H1 (cell line): ENCODE measurements around the gene SPRR1B.
"Not testable (repeated sequence)": the region's sequence is repeated elsewhere in the genome, so short reads cannot be mapped to it uniquely, and the experiment has no call there.

ENCODE experiments used
- EP300 ChIP-seq, 2 experiments: IDR thresholded peaks; 1 replicate in 1 of 2; 2 replicates in 1 of 2; pipeline ENCODE4 v1.6.1; 2011 to 2012; ENCODE audit warnings: low read depth in 2 of 2, low read length in 2 of 2, mild to moderate bottlenecking in 2 of 2, borderline replicate concordance in 1 of 2, inconsistent platforms in 1 of 2, moderate library complexity in 1 of 2
- KDM5A ChIP-seq: fragments of 200-600 bp; IDR thresholded peaks from 2 replicates; pipeline ENCODE4 v1.7.1; 2012; ENCODE audit warnings: mild to moderate bottlenecking, low read length, inconsistent platforms, mixed read lengths
- POLR2A ChIP-seq, 2 experiments: IDR thresholded peaks; 1 replicate in 1 of 2; 2 replicates in 1 of 2; pipeline ENCODE4 v1.6.1; 2011; ENCODE audit warnings: low read depth in 2 of 2, low read length in 2 of 2, mild to moderate bottlenecking in 2 of 2; ENCODE audit errors: control extremely low read depth in 1 of 2
- TAF1 ChIP-seq: IDR thresholded peaks from 2 replicates; pipeline ENCODE4 v1.6.1; 2011; ENCODE audit warnings: mild to moderate bottlenecking, low read depth, low read length
- TBP ChIP-seq: IDR thresholded peaks from 2 replicates; pipeline ENCODE4 v1.6.1; 2011; ENCODE audit warnings: low read depth, low read length, improper control_type of control experiment
- TCF12 ChIP-seq: IDR thresholded peaks from 2 replicates; pipeline ENCODE4 v1.6.1; 2011; ENCODE audit warnings: low read depth, mild to moderate bottlenecking, low read length
- TEAD4 ChIP-seq: IDR thresholded peaks from 2 replicates; pipeline ENCODE4 v1.6.1; 2012; ENCODE audit warnings: low read depth, low read length, inconsistent platforms, mixed read lengths
- TF ChIP-seq, protein P1 (sequence below), 3 experiments: IDR thresholded peaks; 1 replicate in 2 of 3; 2 replicates in 1 of 3; pipeline versions ENCODE4 v1.5.1 to v1.6.1; 2011; ENCODE audit warnings: low read length in 3 of 3, mild to moderate bottlenecking in 3 of 3, inconsistent platforms in 2 of 3, low read depth in 1 of 3, moderate library complexity in 1 of 3; ENCODE audit not compliant: insufficient read depth in 1 of 3; ENCODE audit errors: control extremely low read depth in 1 of 3
- TF ChIP-seq, protein P2 (sequence below): fragments of 300-600 bp; sonication (generic); IDR thresholded peaks from 2 replicates; pipeline ENCODE4 v1.7.1; 2012; ENCODE audit warnings: low read length, moderate library complexity, mild to moderate bottlenecking, inconsistent platforms; ENCODE audit not compliant: insufficient replicate concordance
- TF ChIP-seq, protein P3 (sequence below): IDR thresholded peaks from 2 replicates; pipeline ENCODE4 v1.6.1; 2011; ENCODE audit warnings: low read depth, mild to moderate bottlenecking, low read length; ENCODE audit not compliant: insufficient read depth
- TF ChIP-seq, protein P4 (sequence below): IDR thresholded peaks from 2 replicates; pipeline ENCODE4 v1.6.1; 2011; ENCODE audit warnings: low read length, improper control_type of control experiment

DNA sequence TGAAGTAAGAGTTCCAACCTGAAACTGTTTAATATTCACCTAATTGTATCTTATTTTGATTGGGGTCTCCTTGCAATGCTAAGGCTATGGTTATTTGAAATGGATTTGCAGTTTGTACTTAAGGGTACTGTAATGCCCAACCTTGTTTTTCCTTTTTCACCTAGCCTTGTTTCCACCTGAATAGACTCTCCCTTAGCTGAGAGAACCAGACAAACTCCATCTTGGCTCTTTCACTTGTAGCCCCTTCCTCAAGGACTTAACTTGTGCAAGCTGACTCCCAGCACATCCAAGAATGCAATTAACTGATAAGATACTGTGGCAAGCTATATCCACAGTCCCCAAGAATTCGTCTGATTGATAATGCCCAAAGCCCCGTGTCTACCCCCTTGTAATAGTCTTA, 9.2 kb upstream of the SPRR1B start:
- TF ChIP-seq, protein P1, sequence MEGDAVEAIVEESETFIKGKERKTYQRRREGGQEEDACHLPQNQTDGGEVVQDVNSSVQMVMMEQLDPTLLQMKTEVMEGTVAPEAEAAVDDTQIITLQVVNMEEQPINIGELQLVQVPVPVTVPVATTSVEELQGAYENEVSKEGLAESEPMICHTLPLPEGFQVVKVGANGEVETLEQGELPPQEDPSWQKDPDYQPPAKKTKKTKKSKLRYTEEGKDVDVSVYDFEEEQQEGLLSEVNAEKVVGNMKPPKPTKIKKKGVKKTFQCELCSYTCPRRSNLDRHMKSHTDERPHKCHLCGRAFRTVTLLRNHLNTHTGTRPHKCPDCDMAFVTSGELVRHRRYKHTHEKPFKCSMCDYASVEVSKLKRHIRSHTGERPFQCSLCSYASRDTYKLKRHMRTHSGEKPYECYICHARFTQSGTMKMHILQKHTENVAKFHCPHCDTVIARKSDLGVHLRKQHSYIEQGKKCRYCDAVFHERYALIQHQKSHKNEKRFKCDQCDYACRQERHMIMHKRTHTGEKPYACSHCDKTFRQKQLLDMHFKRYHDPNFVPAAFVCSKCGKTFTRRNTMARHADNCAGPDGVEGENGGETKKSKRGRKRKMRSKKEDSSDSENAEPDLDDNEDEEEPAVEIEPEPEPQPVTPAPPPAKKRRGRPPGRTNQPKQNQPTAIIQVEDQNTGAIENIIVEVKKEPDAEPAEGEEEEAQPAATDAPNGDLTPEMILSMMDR (IDR thresholded peaks at IDR 0.05; ENCODE audit: control extremely low read depth in 1 of 3, insufficient read depth in 1 of 3, low read depth in 1 of 3, low read length in 3 of 3) = not testable (repeated sequence)
- not testable (repeated sequence) for TF ChIP-seq TAF1; EP300 (IDR thresholded peaks at IDR 0.05; ENCODE audit: borderline replicate concordance in 1 of 2, low read depth in 2 of 2, low read length in 2 of 2); KDM5A; TEAD4; TCF12; TBP; POLR2A (IDR thresholded peaks at IDR 0.05; ENCODE audit: control extremely low read depth in 1 of 2, low read depth in 2 of 2, low read length in 2 of 2)
- TF ChIP-seq, protein P2, sequence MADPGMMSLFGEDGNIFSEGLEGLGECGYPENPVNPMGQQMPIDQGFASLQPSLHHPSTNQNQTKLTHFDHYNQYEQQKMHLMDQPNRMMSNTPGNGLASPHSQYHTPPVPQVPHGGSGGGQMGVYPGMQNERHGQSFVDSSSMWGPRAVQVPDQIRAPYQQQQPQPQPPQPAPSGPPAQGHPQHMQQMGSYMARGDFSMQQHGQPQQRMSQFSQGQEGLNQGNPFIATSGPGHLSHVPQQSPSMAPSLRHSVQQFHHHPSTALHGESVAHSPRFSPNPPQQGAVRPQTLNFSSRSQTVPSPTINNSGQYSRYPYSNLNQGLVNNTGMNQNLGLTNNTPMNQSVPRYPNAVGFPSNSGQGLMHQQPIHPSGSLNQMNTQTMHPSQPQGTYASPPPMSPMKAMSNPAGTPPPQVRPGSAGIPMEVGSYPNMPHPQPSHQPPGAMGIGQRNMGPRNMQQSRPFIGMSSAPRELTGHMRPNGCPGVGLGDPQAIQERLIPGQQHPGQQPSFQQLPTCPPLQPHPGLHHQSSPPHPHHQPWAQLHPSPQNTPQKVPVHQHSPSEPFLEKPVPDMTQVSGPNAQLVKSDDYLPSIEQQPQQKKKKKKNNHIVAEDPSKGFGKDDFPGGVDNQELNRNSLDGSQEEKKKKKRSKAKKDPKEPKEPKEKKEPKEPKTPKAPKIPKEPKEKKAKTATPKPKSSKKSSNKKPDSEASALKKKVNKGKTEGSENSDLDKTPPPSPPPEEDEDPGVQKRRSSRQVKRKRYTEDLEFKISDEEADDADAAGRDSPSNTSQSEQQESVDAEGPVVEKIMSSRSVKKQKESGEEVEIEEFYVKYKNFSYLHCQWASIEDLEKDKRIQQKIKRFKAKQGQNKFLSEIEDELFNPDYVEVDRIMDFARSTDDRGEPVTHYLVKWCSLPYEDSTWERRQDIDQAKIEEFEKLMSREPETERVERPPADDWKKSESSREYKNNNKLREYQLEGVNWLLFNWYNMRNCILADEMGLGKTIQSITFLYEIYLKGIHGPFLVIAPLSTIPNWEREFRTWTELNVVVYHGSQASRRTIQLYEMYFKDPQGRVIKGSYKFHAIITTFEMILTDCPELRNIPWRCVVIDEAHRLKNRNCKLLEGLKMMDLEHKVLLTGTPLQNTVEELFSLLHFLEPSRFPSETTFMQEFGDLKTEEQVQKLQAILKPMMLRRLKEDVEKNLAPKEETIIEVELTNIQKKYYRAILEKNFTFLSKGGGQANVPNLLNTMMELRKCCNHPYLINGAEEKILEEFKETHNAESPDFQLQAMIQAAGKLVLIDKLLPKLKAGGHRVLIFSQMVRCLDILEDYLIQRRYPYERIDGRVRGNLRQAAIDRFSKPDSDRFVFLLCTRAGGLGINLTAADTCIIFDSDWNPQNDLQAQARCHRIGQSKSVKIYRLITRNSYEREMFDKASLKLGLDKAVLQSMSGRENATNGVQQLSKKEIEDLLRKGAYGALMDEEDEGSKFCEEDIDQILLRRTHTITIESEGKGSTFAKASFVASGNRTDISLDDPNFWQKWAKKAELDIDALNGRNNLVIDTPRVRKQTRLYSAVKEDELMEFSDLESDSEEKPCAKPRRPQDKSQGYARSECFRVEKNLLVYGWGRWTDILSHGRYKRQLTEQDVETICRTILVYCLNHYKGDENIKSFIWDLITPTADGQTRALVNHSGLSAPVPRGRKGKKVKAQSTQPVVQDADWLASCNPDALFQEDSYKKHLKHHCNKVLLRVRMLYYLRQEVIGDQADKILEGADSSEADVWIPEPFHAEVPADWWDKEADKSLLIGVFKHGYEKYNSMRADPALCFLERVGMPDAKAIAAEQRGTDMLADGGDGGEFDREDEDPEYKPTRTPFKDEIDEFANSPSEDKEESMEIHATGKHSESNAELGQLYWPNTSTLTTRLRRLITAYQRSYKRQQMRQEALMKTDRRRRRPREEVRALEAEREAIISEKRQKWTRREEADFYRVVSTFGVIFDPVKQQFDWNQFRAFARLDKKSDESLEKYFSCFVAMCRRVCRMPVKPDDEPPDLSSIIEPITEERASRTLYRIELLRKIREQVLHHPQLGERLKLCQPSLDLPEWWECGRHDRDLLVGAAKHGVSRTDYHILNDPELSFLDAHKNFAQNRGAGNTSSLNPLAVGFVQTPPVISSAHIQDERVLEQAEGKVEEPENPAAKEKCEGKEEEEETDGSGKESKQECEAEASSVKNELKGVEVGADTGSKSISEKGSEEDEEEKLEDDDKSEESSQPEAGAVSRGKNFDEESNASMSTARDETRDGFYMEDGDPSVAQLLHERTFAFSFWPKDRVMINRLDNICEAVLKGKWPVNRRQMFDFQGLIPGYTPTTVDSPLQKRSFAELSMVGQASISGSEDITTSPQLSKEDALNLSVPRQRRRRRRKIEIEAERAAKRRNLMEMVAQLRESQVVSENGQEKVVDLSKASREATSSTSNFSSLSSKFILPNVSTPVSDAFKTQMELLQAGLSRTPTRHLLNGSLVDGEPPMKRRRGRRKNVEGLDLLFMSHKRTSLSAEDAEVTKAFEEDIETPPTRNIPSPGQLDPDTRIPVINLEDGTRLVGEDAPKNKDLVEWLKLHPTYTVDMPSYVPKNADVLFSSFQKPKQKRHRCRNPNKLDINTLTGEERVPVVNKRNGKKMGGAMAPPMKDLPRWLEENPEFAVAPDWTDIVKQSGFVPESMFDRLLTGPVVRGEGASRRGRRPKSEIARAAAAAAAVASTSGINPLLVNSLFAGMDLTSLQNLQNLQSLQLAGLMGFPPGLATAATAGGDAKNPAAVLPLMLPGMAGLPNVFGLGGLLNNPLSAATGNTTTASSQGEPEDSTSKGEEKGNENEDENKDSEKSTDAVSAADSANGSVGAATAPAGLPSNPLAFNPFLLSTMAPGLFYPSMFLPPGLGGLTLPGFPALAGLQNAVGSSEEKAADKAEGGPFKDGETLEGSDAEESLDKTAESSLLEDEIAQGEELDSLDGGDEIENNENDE = not testable (repeated sequence)
- TF ChIP-seq, protein P3, sequence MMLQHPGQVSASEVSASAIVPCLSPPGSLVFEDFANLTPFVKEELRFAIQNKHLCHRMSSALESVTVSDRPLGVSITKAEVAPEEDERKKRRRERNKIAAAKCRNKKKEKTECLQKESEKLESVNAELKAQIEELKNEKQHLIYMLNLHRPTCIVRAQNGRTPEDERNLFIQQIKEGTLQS = not testable (repeated sequence)
- TF ChIP-seq, protein P4, sequence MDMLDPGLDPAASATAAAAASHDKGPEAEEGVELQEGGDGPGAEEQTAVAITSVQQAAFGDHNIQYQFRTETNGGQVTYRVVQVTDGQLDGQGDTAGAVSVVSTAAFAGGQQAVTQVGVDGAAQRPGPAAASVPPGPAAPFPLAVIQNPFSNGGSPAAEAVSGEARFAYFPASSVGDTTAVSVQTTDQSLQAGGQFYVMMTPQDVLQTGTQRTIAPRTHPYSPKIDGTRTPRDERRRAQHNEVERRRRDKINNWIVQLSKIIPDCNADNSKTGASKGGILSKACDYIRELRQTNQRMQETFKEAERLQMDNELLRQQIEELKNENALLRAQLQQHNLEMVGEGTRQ = not testable (repeated sequence)
